ENCODE data around the gene SULT4A1.

- TF ChIP-seq, protein P1, sequence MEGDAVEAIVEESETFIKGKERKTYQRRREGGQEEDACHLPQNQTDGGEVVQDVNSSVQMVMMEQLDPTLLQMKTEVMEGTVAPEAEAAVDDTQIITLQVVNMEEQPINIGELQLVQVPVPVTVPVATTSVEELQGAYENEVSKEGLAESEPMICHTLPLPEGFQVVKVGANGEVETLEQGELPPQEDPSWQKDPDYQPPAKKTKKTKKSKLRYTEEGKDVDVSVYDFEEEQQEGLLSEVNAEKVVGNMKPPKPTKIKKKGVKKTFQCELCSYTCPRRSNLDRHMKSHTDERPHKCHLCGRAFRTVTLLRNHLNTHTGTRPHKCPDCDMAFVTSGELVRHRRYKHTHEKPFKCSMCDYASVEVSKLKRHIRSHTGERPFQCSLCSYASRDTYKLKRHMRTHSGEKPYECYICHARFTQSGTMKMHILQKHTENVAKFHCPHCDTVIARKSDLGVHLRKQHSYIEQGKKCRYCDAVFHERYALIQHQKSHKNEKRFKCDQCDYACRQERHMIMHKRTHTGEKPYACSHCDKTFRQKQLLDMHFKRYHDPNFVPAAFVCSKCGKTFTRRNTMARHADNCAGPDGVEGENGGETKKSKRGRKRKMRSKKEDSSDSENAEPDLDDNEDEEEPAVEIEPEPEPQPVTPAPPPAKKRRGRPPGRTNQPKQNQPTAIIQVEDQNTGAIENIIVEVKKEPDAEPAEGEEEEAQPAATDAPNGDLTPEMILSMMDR (IDR thresholded peaks at IDR 0.05), result no peak
- no peak for TF ChIP-seq POLR2A (IDR thresholded peaks at IDR 0.05)
These were observed 2.2 kb downstream of the SULT4A1 start for GRCh38 chr22:43860126-43860525.

Measured in thyroid gland (tissue), 4 donors.